GM18502 (cell line): ENCODE measurements around the gene RNU6-8.

Source experiments
- ATAC-seq: cut with Tn5 transposase; IDR thresholded peaks from one replicate; pipeline ENCODE4 v1.9.1; 2021; ENCODE audit warnings: mild to moderate bottlenecking; ENCODE audit not compliant: unreplicated experiment, poor library complexity

Gene RNU6-8

GRCh38 chr14:32166924-32167323, 36.1 kb downstream of the RNU6-8 start:
- no peak for ATAC-seq

DNA sequence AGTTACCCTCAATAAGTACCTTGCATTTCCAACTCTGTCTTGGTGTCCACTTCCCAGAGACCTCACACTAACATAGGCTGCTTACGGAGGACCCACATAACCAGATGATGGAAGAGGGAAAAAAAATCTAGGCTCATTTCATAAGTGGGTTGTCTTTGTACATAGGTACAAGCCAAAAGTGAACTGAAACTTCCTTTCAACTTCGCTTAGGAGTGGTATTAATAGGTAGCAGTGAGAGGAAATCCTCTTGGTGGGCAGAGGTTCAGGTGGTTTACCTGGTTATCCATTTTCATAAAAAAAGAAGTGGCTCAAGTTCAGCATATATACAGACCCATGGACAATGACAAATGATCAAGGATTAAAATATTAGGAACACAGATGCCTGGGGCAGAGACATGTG, 37.0 kb downstream of the RNU6-8 start:
- no peak for ATAC-seq
